ENCODE measurements around the gene CCDC74A.
"Not testable (repeated sequence)": the region's sequence is repeated elsewhere in the genome, so short reads cannot be mapped to it uniquely, and the experiment has no call there.

CCDC74A gene

DNA sequence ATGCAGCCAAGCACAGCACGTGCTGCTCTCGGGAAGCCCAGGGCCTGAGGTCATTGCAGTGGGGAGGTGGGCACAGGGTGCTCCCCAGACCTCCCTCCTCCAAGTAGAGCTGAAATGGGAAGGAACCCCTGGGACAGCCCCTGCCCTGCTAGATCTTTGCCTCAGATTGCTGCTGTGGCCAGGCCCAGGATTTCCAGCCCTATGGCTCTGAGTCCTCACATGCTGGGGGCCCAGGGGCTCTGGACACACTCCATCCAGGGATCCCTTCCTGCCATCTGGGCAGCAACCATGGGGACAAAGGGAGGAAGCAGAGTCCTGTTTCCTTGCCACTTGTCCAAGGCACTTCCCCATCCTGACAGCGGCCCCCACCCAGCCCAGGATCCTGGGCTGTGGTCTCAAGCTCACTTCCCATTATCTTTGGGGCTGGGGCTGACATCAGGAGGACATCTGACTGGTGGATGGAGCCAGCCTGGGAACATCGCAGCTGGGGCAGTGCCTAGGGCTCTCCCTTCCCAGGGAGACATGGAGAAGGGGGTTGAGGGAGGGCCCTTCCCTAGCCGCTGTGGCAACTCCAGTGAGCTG lies 2.3 kb downstream of the CCDC74A start:
- DNase-seq = not testable (repeated sequence)

DNA sequence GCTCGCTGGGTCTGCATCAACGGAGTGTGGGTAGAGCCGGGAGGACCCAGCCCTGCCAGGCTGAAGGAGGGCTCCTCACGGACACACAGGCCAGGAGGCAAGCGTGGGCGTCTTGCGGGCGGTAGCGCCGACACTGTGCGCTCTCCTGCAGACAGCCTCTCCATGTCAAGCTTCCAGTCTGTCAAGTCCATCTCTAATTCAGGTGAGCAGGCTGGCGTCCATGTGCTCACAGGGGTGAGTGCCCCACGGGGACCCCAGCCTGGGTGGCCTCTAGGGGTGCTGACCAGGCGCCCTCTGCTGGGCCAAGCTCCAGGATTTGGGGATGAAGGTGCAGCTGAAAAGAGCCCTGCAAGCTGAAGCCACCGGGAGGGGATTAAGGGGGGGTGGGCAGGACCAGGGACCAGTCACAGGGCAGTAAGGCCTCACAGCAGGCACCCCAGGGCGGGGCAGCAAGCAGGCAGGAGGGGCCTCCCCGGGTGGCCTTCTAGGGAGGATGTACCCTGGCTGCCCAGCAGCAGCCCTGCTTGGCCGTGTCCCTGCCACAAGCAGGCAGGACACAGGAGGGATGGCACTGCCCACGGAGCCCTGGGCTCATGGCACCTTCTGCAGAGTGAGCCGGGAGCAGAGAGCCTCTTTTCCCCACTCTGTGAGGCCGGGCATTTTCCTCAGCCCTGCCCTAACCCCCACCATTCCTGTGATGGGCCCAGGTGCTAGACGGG lies 3.1 kb downstream of the CCDC74A start:
- DNase-seq = not testable (repeated sequence)

- DNase-seq = not testable (repeated sequence)
Measured at GRCh38 chr2:131531547-131532185, 4.0 kb downstream of the CCDC74A start.

DNA sequence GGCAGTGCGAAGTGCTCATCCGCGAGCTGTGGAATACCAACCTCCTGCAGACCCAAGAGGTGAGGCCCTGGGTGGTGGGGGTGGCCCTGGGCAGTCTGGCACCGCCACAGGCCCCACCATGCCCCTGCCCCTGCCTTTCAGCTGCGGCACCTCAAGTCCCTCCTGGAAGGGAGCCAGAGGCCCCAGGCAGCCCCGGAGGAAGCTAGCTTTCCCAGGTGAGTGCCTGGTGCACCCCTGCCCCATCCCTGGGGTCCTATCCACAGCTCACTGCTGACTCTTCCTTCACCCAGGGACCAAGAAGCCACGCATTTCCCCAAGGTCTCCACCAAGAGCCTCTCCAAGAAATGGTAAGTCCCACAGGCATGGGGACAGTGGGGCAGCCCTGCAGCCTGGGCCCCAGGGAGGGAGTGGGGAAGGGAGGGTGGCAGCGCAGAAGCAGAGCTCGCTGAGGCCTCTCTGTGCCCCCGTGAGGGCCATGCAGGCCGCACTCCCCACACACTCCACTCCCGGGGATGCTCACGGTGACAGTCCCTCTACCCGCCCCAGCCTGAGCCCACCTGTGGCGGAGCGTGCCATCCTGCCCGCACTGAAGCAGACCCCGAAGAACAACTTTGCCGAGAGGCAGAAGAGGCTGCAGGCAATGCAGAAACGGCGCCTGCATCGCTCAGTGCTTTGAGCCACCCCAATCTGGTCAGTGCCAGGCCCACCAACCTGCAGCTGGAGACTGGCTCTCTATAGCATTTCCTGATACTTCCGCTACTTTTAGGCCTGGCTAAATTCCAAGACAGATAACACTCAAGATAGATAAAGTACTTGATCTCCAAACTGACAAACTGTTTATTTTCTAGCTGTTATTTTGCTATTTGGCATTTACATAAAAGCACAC lies 5.3 kb downstream of the CCDC74A start:
- peak; percentile 31 for DNase-seq

GRCh38 chr2:131533609-131534316 lies 6.1 kb downstream of the CCDC74A start:
- DNase-seq = peak; percentile 31

GRCh38 chr2:131534317-131534672 lies 6.6 kb downstream of the CCDC74A start:
- not testable (repeated sequence) for DNase-seq

GRCh38 chr2:131534965-131535364 lies 7.3 kb downstream of the CCDC74A start:
- not testable (repeated sequence) for DNase-seq

DNA sequence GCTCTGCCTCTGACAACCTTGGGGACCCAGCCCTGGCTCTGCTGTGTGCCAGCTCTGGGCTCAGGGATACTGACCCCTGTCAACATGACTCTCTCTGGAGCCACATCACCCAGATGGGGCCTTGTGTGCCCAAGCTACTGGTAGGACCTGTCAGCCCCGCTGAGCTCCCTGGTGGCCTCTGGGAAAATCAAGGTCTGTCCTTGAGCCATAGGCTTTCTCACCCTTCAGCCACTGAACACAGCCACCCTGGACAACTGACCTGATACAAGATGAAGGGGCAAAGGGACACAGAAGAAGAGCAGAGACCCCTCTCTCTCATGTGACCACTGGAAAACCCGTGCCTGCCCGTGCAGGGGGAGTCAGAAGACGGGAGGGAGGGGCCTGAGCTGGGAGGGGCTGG lies 7.8 kb downstream of the CCDC74A start:
- DNase-seq = no peak

GRCh38 chr2:131535951-131536826 lies 8.5 kb downstream of the CCDC74A start:
- DNase-seq = not testable (repeated sequence)

GRCh38 chr2:131536841-131537240 lies 9.2 kb downstream of the CCDC74A start:
- not testable (repeated sequence) for DNase-seq

DNA sequence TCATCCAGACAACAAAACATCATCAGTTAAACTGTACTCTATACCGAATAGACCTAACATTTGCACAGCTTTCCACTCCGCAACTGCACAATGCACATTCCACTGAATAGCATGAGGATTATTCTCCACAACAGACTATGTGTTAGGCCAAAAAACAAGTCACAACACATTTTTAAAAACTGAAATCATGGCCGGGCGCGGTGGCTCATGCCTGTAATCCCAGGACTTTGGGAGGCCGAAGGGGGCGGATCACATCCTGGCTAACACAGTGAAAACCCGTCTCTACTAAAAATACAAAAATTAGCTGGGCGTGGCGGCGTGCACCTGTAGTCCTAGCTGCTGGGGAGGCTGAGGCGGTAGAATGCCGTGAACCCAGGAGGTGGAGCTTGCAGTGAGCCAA lies 11.2 kb downstream of the CCDC74A start:
- not testable (repeated sequence) for DNase-seq

DNA sequence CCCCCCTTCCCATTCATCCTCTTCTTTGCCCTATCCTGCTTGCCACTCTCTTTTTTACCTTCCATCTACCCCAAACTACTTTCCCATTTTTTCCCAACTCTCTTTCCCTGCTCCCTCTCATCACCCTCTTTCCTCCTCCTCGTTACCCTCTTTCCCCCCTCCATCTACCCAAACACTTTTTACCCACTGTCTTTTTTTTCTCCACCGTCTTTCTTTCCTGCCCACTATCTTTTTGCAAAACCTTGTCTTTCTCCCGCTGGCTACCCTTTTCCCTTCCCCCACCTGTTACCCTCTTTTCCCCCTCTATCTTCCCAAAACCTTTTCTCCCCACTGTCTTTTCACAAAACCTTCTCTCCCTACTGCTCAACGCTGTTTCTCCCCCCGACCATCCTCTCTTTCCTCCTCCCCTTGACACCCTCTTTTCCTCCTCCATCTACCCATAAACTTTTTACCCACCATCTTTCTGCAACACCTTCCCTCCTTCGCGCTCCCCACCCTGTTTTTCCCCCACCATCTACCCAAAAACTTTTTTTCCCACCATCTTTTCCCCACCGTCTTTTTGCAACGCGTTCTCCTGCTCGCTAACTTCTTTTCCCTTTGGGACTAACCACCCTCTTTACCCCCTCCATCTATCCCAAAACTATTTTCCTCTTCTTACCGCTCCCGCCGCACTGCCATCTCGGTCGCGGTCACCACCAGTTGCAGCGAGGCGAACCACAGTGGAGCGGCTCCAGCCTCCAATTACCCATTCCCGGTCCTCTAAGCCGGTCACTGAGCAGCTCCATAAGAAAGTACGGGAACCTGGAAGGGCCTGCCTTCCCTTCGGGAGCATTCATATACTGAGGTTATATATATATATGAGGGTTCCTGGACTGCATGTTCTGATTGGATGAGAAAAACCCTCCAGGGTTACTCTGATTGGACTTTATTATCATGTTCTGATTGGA lies 15.0 kb downstream of the CCDC74A start:
- DNase-seq = no peak

- no peak for DNase-seq
Measured at GRCh38 chr2:131543385-131543891, 15.8 kb downstream of the CCDC74A start.

DNA sequence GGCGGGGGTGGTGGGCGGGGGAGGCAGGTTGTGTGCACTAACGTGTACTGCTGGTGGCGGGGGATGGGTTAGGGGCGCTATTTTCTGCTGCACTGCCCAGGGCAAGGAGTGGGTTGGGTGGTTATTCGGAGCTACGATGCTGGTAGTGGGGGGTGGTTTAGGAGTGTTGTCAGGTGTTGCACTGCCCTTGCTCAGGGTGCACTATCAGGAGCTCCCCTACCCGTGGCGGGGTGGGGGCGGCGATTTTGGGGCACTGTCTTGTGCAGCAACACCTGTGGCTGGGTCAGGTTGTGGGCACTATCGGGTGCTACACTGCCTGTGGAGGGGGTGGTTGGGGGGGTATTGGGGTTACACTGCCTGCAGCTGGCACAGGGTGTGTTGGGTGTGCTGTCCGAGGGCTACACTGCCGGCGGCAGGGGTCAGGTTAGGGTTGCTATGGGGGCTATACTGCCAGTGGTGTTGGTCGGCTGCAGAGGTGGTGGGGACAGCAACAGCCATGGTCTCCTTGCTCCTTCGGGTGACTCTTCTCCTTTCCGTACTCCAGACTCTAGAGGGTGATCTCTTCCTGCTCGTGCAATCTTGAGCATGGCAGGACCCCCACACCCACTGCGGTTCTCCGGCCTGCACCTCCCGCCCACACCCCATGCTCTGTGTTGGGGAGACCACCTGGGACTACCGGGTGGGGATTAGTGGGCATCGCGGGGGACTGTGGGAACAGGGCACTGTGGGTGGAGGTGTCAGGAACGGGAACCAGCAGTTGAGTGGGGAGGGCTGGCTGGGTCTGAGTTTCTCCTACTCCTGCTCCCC lies 16.5 kb downstream of the CCDC74A start:
- DNase-seq = not testable (repeated sequence)

DNA sequence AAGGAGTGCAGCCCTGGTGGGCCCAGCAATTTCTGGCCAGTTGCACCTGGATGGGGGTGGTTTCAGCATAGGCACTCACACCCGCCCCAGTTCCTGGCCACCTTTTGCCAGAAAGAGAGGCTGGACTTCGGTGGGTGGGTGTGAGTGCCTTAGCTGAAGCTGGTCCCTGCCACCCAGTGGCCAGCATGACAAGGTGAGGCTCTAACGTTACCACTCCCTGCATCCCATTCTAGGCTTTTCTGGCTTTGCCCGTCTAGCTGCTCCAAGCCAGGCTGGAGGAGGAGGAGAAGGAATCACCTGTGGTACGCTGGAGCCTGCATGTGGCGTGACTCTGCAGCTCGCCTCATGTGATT lies 17.1 kb downstream of the CCDC74A start:
- not testable (repeated sequence) for DNase-seq

DNA sequence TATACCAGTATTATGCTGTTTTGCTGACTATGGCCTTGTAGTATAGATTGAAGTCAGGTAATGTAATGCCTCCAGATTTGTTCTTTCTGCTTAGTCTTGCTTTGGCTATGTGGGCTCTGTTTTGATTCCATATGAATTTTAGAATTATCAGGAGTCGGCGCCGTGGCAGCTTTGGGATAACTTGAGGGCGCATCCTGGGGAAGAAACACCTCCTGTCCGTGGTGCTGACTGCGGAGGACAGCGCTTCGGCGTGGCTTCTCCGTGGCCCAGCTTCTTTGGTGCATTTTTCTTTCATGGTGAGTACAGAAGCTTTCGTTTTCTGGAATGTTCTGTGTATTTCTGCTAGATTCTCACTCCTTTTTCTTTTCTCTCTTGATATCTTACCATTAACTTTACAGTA lies 25.2 kb downstream of the CCDC74A start:
- DNase-seq = no peak

GRCh38 chr2:131556998-131557397 lies 29.3 kb downstream of the CCDC74A start:
- no peak for DNase-seq

DNA sequence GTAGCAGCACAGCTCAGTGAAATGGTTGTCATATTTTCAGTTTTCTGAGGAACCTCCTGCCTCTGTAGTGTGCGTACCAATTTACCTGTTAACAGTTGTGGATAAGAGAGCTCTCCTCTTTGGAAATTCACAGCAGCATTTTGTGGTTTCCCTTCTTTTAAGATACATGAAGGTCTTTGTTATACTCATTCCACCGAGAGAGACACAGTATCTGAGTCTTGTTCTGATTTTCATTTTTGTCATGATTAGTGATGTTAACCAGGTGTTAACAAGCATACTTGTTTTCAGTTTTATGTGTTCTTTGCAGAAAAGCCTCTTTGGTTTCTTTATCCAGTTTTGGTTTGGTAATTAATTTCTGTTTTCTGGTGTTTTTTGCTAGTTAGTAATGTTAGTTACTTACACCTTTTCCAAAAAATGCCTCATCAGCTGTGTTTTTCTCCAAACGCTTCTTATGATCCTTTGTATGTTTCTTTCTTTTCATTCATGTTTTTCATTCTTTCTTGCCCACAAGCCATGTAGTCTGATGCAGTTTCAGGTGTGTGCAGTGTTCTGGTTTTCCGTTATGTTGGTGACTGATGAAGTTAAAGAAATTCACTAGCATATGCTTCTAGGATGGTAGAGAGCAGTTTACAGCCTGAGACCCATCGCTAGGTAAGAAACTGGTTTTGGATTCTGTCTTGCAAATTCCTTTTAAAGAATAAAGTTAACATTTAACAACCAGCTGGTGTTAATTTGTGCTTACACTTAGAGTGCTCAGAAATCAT lies 30.1 kb downstream of the CCDC74A start:
- no peak for DNase-seq

- DNase-seq = no peak
Measured at GRCh38 chr2:131566371-131566770, 38.7 kb downstream of the CCDC74A start.
